HG03159 (cell line): ENCODE measurements around the gene LAIR2.
A peak's percentile ranks its signal among the peaks of the same experiment; 100 is the strongest.

Experiments
- ATAC-seq: cut with Tn5 transposase; IDR thresholded peaks from one replicate; pipeline ENCODE4 v1.9.1; 2021; ENCODE audit warnings: mild to moderate bottlenecking, moderate library complexity; ENCODE audit not compliant: unreplicated experiment

Gene LAIR2

GRCh38 chr19:54502518-54503048, at the start of gene LAIR2:
TSS of gene LAIR2 (plus strand) at chr19:54502831. CDS start at chr19:54502919, 88 bp downstream.
- no peak for ATAC-seq

GRCh38 chr19:54453921-54454780, 48.5 kb upstream of the LAIR2 start:
- ATAC-seq = no peak

- ATAC-seq = no peak
Measured at GRCh38 chr19:54454781-54455675, 47.6 kb upstream of the LAIR2 start.

GRCh38 chr19:54455786-54456422, 46.7 kb upstream of the LAIR2 start:
- ATAC-seq = no peak

GRCh38 chr19:54456423-54457373, 45.9 kb upstream of the LAIR2 start:
- no peak for ATAC-seq

- ATAC-seq = no peak
Measured at GRCh38 chr19:54457773-54458647, 44.6 kb upstream of the LAIR2 start.

- no peak for ATAC-seq
Measured at GRCh38 chr19:54458648-54459281, 43.9 kb upstream of the LAIR2 start.

- ATAC-seq = no peak
Measured at GRCh38 chr19:54459282-54460229, 43.1 kb upstream of the LAIR2 start.

GRCh38 chr19:54460230-54461005, 42.2 kb upstream of the LAIR2 start:
- no peak for ATAC-seq

- no peak for ATAC-seq
Measured at GRCh38 chr19:54461210-54461609, 41.4 kb upstream of the LAIR2 start.

GRCh38 chr19:54461613-54462012, 41.0 kb upstream of the LAIR2 start:
- no peak for ATAC-seq

- no peak for ATAC-seq
Measured at GRCh38 chr19:54462047-54462654, 40.5 kb upstream of the LAIR2 start.

- ATAC-seq = peak; percentile 23
Measured at GRCh38 chr19:54462655-54463530, 39.7 kb upstream of the LAIR2 start.

- ATAC-seq = peak; percentile 51
Measured at GRCh38 chr19:54463531-54464043, 39.0 kb upstream of the LAIR2 start, which contains the start of gene LENG9. TSS of gene LENG9 (minus strand) at chr19:54463778. CDS start at chr19:54463526, 252 bp downstream.
